GM21526 (cell line): Measurements from ENCODE around the gene KCTD7.
"Not testable (repeated sequence)": the region's sequence is repeated elsewhere in the genome, so short reads cannot be mapped to it uniquely, and the experiment has no call there.

ENCODE experiments used
- ATAC-seq: cut with Tn5 transposase; IDR thresholded peaks from one replicate; pipeline ENCODE4 v1.9.1; 2021; ENCODE audit warnings: moderate library complexity; ENCODE audit not compliant: unreplicated experiment, low FRiP score

KCTD7 gene

GRCh38 chr7:66614596-66614995 lies 14.1 kb upstream of the KCTD7 start:
- not testable (repeated sequence) for ATAC-seq

- ATAC-seq: no peak
These were observed 13.0 kb upstream of the KCTD7 start for GRCh38 chr7:66615699-66616098.

- ATAC-seq: no peak
These were observed 11.4 kb upstream of the KCTD7 start for GRCh38 chr7:66617295-66617694.

GRCh38 chr7:66619341-66619948 lies 9.2 kb upstream of the KCTD7 start:
- not testable (repeated sequence) for ATAC-seq

- no peak for ATAC-seq
These were observed 2.2 kb upstream of the KCTD7 start for GRCh38 chr7:66626331-66626934.

GRCh38 chr7:66627151-66627681 lies 1.5 kb upstream of the KCTD7 start:
- ATAC-seq: no peak

- peak; percentile 10 for ATAC-seq
These were observed 760 bp upstream of the KCTD7 start for GRCh38 chr7:66627881-66628360.

GRCh38 chr7:66629222-66630062 lies 761 bp downstream of the KCTD7 start:
- ATAC-seq: no peak

- no peak for ATAC-seq
These were observed 1.9 kb downstream of the KCTD7 start for GRCh38 chr7:66630531-66630930.

GRCh38 chr7:66631471-66631870 lies 2.8 kb downstream of the KCTD7 start:
- ATAC-seq: no peak

- no peak for ATAC-seq
These were observed 6.1 kb downstream of the KCTD7 start for GRCh38 chr7:66634816-66635215.

GRCh38 chr7:66635322-66635981 lies 6.8 kb downstream of the KCTD7 start:
- not testable (repeated sequence) for ATAC-seq

GRCh38 chr7:66635982-66636546 lies 7.4 kb downstream of the KCTD7 start:
- not testable (repeated sequence) for ATAC-seq

- no peak for ATAC-seq
These were observed 9.8 kb downstream of the KCTD7 start for GRCh38 chr7:66638309-66639099.

GRCh38 chr7:66639773-66640172 lies 11.1 kb downstream of the KCTD7 start:
- ATAC-seq: no peak

GRCh38 chr7:66640802-66641525 lies 12.3 kb downstream of the KCTD7 start:
- no peak for ATAC-seq

GRCh38 chr7:66641526-66641871 lies 12.8 kb downstream of the KCTD7 start:
- ATAC-seq: no peak

GRCh38 chr7:66642186-66642585 lies 13.5 kb downstream of the KCTD7 start:
- ATAC-seq: no peak

GRCh38 chr7:66642932-66643331 lies 14.3 kb downstream of the KCTD7 start:
- no peak for ATAC-seq
